ENCODE data around the gene EHMT1. TPM values are rescaled to one million over a fixed set of nuclear protein-coding genes. Genes with fewer than 3 reads are reported as not detected.

The EHMT1 gene
- total RNA-seq, 2 experiments from 2014 or later: 66.6 to 76.7 TPM

DNA sequence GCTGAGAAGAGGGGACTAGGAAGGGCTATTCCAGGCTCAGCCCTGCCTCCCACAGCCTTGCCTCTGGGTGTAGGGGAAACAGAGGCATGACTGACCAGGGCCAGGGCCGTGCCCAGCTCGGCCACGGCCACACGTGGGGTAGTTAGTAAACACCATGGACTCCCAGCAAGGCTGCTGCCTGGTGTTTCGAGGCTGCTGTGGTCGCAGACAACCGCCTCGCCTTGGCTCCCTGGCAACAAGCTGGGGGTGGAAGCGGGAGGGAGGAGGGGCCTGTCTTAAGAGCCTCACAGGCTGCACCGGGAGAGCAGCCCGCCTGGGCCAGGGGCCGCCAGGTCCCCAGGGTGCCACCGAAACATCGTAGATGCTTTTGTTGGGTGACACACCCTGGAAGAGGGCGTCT, 168.6 kb downstream of the EHMT1 start:
- Mint-ChIP-seq H3K9me3 (ENCODE audit: low read depth) (no peaks in the 10 kb centered on the region), H3K4me3 (no peak overlapping the region), H3K27ac (no peak overlapping the region), H3K27me3 (no peaks in the 10 kb centered on the region), H3K4me1 (no peaks in the 10 kb centered on the region), H3K36me3 (ENCODE audit: low read depth) (peaks cover 40% of the 10 kb centered on the region)
- CTCF ChIA-PET: no interaction called here
- intact Hi-C loops (cut with DNase I, micrococcal nuclease): no loop called here
- no peak for ATAC-seq
- POLR2A ChIA-PET: no interaction called here
- DNase-seq: no peak

DNA sequence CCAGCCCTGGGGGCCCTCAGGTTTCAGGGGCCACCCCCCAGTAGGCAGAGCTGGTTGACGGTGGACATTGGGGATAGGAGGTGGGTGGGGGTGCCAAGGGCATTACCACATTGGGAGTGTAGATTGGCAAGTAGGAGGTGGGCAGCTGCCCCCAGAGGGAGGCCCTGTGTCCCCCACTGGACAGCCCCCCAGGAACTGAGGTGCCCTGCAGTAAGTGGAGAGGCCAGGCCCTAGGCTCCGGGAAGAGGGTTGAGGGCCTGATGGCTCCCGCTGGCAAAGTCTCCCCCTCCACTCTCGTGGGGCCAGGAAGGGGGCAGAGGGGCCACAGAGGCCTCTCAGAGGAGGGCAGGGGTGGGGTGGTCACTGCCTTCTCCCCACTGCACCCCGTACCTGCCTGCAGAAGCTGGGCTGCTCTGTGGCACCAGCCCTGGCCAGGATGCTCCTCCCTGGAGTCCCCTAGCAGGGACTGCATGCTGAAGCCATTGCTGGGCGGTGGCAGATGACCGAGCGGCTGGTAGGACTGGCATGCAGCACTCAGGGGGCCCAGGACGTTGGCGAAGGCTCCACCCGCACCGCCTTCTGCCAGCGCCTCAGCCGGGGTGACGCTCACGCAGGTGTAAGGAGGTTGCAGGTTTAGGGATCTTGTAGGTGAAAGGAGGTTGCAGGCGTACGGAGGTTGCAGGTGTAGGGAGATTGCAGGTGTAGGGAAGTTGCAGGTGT, 169.1 kb downstream of the EHMT1 start:
- Mint-ChIP-seq H3K4me1 (no peaks in the 10 kb centered on the region), H3K27me3 (no peaks in the 10 kb centered on the region), H3K9me3 (ENCODE audit: low read depth) (no peaks in the 10 kb centered on the region), H3K36me3 (ENCODE audit: low read depth) (peaks cover 39% of the 10 kb centered on the region), H3K27ac (no peak overlapping the region), H3K4me3 (no peak overlapping the region)
- ATAC-seq (no peak), DNase-seq (no peak)
- ChIA-PET POLR2A (no interaction called here), CTCF (no interaction called here)
- intact Hi-C loops (cut with DNase I, micrococcal nuclease): no loop called here

DNA sequence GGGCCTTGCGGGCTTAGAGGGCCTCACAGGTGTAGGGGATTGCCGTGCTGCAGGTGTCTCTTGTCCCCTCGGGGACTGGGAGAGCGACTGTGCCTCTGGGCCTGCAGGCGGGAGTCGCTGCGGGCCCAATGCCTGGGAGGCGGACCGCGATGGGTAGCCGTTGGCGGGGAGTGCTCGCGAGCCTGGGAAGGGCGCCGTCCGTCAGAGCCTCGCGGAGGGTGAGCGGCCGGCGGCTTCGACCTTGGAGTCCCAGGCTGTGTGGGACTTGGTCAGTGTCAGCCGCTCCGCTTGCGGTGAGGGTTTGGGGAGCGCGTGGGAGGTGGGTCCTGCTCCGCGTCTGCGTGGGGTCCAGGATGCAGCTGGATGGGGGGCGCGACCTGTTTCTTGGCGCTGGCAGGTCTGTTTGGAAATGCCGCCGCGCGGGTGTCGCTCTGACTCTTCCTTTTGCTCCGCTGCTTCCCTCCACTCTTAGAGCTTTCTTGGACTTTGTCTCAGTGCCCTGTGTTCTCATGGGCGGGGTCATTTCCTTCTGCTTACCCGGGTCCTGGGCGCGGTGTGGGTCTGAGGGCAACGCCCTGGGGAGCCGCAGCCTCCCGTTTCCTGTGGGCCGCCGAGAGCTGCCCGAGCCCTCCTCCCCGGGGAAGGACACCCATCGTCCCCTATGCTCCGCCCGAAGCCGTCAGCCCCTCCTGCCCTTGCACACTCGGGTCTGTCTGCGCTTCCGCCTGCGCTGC, 169.9 kb downstream of the EHMT1 start:
- no peaks in the 10 kb centered on the region for H3K9me3 Mint-ChIP-seq (ENCODE audit: low read depth)
- intact Hi-C loops (cut with DNase I, micrococcal nuclease): no loop called here
- no peak overlapping the region for H3K27ac Mint-ChIP-seq
- no peaks in the 10 kb centered on the region for H3K27me3 Mint-ChIP-seq
- no peak for DNase-seq
- ChIA-PET CTCF (interaction anchor here (0.7 kb wide), 1 partner anchor 200 kb away, joined by 3 read pairs; no protein-coding TSS in a partner anchor), POLR2A (no interaction called here)
- no peak for ATAC-seq
- H3K4me1 Mint-ChIP-seq: no peaks in the 10 kb centered on the region
- H3K36me3 Mint-ChIP-seq (ENCODE audit: low read depth): peaks cover 38% of the 10 kb centered on the region
- H3K4me3 Mint-ChIP-seq: no peak overlapping the region

DNA sequence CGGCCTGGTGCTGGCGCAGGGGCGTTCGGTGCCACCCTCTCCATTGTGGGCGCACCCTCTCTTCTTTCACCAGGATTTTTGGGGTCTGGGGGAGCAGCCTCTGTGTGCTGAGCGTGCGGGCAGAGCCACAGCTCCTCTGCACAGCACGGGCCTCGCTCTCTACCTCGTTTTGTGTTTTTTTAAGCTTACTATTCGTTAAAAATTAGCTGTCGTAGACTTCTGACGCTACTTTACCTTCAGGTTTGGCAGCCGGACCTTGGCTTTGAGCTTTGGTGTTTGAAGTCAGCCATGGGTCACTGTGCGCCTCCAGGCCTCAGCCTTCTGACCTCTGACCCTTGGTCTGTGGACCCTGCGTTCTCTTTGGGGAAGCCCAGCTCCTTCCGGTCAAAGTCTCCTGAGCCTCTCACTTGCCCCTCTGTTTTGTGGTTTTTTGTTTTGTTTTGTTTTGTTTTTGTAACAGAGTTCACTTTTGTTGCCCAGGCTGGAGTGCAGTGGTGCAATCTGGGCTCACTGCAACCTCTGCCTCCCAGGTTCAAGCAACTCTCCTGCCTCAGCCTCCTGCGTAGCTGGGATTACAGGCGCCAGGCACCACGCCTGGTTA, 170.6 kb downstream of the EHMT1 start:
- POLR2A ChIA-PET: interaction anchor here (0.6 kb wide), 1 partner anchor 20 kb away, joined by 4 read pairs; no protein-coding TSS in a partner anchor
- H3K36me3 Mint-ChIP-seq (ENCODE audit: low read depth): peaks cover 35% of the 10 kb centered on the region
- intact Hi-C loops (cut with DNase I, micrococcal nuclease): no loop called here

DNA sequence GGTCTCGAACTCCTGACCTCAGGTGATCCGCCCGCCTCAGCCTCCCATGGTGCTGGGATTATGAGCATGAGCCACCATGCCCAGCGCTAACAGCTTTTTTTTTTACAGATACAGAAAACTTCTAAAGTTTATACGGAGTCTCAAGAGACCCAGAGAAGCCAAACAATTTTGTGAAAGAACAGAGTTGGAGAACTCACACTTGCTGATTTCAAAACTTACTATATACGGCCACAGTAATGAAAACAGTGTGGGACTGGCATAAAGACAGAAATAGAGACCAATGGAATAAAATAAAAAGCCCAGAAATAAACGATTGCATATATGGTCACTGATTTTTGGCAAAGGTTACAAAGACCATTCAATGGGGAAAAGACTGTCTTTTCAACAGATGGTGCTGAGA, 173.1 kb downstream of the EHMT1 start:
- no peaks in the 10 kb centered on the region for H3K9me3 Mint-ChIP-seq (ENCODE audit: low read depth)
- ChIA-PET POLR2A (no interaction called here), CTCF (no interaction called here)
- DNase-seq (no peak), ATAC-seq (no peak)
- H3K27me3 Mint-ChIP-seq: no peaks in the 10 kb centered on the region
- H3K4me1 Mint-ChIP-seq: no peaks in the 10 kb centered on the region
- H3K36me3 Mint-ChIP-seq (ENCODE audit: low read depth): peaks cover 36% of the 10 kb centered on the region
- no peak overlapping the region for H3K27ac Mint-ChIP-seq
- no peak overlapping the region for H3K4me3 Mint-ChIP-seq
- intact Hi-C loops (cut with DNase I, micrococcal nuclease): loop anchor here in 1 of 2 experiments (2.0 kb wide), 1 partner anchor 21 kb away; no protein-coding TSS in a partner anchor

More for the DNA sequence above, 170.6 kb downstream of the EHMT1 start:
- DNase-seq: no peak
- no peak for ATAC-seq
- H3K27ac Mint-ChIP-seq: no peak overlapping the region
- CTCF ChIA-PET: no interaction called here
- no peaks in the 10 kb centered on the region for H3K9me3 Mint-ChIP-seq (ENCODE audit: low read depth)
- no peaks in the 10 kb centered on the region for H3K27me3 Mint-ChIP-seq
- H3K4me1 Mint-ChIP-seq: no peaks in the 10 kb centered on the region
- no peak overlapping the region for H3K4me3 Mint-ChIP-seq

DNA sequence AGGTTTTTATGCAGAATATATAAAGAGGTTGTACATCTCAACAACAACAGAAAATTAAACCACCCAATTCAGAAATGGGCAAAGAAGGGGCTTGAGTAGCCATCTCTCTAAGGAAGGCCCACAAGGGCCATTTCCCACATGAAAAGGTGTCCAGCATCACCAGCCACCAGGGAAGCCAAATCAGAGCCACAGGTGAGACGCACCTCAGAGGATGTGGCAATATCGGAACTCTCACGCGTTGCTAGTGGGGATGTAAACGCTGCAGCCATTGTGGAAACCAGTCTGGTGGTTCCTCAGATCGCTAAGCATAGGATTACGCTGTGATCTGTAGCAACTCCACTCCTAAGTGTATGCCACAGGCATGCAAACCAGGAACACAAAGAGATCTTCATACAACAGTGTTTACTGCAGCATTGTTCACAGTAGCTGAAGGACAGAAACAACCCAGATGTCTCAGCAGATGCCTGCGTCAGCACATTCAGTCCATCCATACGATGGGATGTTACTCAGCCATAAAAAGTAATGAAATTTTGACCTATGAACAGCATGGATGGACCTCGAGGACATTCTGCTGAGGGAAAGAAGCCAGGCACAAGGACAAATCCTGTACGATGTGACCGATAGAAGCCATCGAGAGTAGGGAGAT, 174.5 kb downstream of the EHMT1 start:
- H3K27ac Mint-ChIP-seq: no peak overlapping the region
- CTCF ChIA-PET: interaction anchor here (0.7 kb wide), 1 partner anchor 14 kb away, joined by 4 read pairs; no protein-coding TSS in a partner anchor
- ATAC-seq (no peak), DNase-seq (no peak)
- H3K27me3 Mint-ChIP-seq: no peaks in the 10 kb centered on the region
- peaks cover 38% of the 10 kb centered on the region for H3K36me3 Mint-ChIP-seq (ENCODE audit: low read depth)
- no peak overlapping the region for H3K4me3 Mint-ChIP-seq
- POLR2A ChIA-PET: no interaction called here
- H3K9me3 Mint-ChIP-seq (ENCODE audit: low read depth): no peaks in the 10 kb centered on the region
- intact Hi-C loops (cut with DNase I, micrococcal nuclease): no loop called here
- H3K4me1 Mint-ChIP-seq: no peaks in the 10 kb centered on the region

DNA sequence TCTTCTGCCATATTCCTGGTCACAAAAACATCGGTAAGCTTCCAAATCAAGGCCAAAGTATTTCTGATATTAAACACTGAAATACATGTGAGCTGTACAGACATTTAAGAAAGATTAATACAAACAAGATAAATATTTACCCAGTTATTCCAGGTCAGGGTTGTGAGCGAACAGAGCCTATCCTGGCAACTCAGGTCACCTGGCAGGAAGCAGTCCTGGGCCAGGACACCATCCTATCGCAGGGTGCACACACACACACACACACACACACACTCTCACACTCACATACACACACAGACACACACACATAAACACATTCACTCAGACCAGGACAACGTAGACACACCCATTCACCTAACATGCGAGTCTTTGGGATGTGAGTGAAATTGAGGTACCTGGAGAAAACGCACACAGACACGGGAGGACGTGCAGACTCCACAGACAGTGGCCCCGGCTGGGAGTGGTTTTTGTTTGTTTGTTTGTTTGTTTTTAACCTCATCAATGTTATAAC, 176.4 kb downstream of the EHMT1 start:
- no peaks in the 10 kb centered on the region for H3K9me3 Mint-ChIP-seq (ENCODE audit: low read depth)
- CTCF ChIA-PET: no interaction called here
- intact Hi-C loops (cut with DNase I, micrococcal nuclease): no loop called here
- H3K27ac Mint-ChIP-seq: no peak overlapping the region
- no peaks in the 10 kb centered on the region for H3K4me1 Mint-ChIP-seq
- DNase-seq (no peak), ATAC-seq (no peak)
- no peak overlapping the region for H3K4me3 Mint-ChIP-seq
- POLR2A ChIA-PET: no interaction called here
- peaks cover 42% of the 10 kb centered on the region for H3K36me3 Mint-ChIP-seq (ENCODE audit: low read depth)
- no peaks in the 10 kb centered on the region for H3K27me3 Mint-ChIP-seq

DNA sequence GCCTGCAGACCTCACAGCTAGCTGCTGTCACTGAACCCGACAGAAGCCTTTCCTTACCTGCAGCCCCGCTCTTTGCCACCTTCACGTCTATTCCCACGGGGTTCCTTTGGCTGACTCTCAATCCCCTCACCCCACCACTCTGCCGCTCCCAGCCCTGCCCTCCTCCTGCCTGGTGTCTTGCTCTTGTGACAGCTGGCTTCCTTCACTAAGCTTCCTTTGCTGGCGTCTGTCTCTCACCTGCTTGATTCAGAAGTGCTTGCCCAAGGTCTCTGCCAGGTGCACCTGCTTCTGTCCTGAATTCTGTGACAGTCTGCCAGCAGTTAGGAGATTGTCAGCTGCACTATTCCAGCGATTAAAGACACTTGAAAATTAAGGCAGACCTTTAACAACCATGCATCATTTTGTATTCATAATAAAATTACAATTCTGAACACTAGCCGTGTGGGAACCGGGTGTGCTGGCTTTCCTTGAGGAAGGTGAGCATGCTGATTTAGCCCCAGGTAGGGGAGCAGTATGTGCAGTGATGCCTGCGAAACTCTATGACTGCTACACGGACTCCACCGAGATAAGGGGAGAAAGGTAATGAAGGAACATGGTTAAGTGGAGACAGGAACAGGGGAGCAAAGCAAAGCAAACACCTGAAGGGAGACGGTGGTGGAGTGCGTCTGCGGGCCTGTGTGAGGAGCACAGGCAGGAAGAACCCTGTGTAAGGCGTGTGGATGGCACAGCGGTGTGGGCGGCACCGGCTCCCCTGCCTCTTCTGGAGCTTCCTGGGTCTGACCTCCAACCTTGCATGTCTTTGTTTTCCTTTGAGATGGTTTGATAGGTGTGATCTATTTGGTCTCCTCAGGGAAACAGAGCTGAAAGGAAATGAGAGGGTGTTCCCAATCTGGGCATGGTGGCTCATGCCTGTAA, 178.7 kb downstream of the EHMT1 start:
- ATAC-seq (no peak), DNase-seq (no peak)
- no peaks in the 10 kb centered on the region for H3K9me3 Mint-ChIP-seq (ENCODE audit: low read depth)
- H3K4me1 Mint-ChIP-seq: no peaks in the 10 kb centered on the region
- POLR2A ChIA-PET: no interaction called here
- H3K27me3 Mint-ChIP-seq: no peaks in the 10 kb centered on the region
- no peak overlapping the region for H3K27ac Mint-ChIP-seq
- CTCF ChIA-PET: no interaction called here
- no peak overlapping the region for H3K4me3 Mint-ChIP-seq
- intact Hi-C loops (cut with DNase I, micrococcal nuclease): no loop called here
- peaks cover 36% of the 10 kb centered on the region for H3K36me3 Mint-ChIP-seq (ENCODE audit: low read depth)

DNA sequence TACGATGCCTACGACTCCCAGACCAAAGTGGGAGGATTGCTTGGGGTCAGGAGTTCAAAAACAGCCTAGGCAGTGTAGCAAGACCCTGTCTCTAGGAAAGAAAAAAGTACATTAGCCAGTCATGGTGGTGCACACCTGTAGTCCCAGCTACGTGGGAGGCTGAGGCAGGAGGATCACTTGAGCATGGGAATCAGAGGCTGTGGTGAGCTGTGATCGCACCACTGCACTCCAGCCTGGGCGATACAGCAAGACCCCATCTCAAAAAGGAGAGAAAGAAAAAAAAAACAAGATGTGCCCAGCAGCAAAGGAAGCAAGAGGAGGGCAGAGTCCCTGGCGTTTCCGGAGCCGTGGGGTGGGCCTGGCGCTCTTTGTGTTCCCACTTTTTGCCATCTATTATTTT, 179.3 kb downstream of the EHMT1 start:
- Mint-ChIP-seq H3K4me1 (no peaks in the 10 kb centered on the region), H3K36me3 (ENCODE audit: low read depth) (peaks cover 34% of the 10 kb centered on the region), H3K27ac (no peak overlapping the region), H3K4me3 (no peak overlapping the region), H3K27me3 (no peaks in the 10 kb centered on the region), H3K9me3 (ENCODE audit: low read depth) (no peaks in the 10 kb centered on the region)
- POLR2A ChIA-PET: no interaction called here
- CTCF ChIA-PET: no interaction called here
- ATAC-seq (no peak), DNase-seq (no peak)
- intact Hi-C loops (cut with DNase I, micrococcal nuclease): no loop called here

DNA sequence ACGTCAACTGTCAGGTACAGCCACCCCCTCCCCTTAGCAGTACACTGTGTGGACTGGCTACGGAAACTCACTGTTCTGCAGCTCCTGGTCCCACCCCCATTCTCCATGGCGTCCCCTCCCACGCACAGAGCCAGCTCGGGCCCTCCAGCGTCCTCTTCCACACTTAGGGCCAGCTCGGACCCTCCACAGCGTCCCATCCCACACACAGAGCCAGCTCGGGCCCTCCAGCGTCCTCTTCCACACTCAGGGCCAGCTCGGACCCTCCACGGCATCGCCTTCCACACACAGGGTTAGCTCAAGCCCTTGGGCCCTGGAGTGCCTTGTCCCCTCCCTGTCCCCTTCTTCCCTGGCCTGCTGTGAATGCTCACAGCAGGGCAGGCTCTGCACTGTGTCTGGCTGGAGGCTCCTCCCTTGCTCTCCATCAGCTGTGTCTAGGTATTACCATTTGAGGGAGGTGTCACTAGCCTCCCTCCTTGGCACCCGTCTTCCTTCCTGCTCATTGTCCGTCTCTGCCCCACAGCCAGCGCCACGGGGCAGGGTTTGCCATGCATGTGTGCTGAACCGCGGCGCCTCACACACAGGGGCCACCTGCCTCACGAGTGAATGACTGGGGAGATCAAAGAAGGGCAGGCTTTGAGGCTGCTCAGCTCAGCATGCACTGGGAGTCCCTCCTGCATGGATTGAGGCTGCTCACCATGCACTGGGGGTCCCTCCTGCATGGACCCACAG, 180.3 kb downstream of the EHMT1 start:
- ATAC-seq (no peak), DNase-seq (no peak)
- intact Hi-C loops (cut with DNase I, micrococcal nuclease): no loop called here
- H3K36me3 Mint-ChIP-seq (ENCODE audit: low read depth): peaks cover 36% of the 10 kb centered on the region
- H3K4me1 Mint-ChIP-seq: no peaks in the 10 kb centered on the region
- no peaks in the 10 kb centered on the region for H3K9me3 Mint-ChIP-seq (ENCODE audit: low read depth)
- ChIA-PET CTCF (interaction anchor here (0.5 kb wide), 1 partner anchor 27 kb away, joined by 3 read pairs; no protein-coding TSS in a partner anchor), POLR2A (no interaction called here)
- H3K27me3 Mint-ChIP-seq: no peaks in the 10 kb centered on the region
- no peak overlapping the region for H3K4me3 Mint-ChIP-seq
- H3K27ac Mint-ChIP-seq: no peak overlapping the region
